ENCODE data around the gene PI4KA. TPM values are rescaled to one million over a fixed set of nuclear protein-coding genes. Genes with fewer than 3 reads are reported as not detected.

Gene PI4KA
- total RNA-seq, 1 donor from 2014 or later = 24.4 TPM

- no peak for DNase-seq (ENCODE audit: low spot score)
- Mint-ChIP-seq H3K9me3 (peaks cover 11% of the 10 kb centered on the region), H3K27me3 (ENCODE audit: insufficient read depth, low read depth) (peaks cover 14% of the 10 kb centered on the region), H3K36me3 (no peaks in the 10 kb centered on the region), H3K4me3 (no peak overlapping the region), H3K4me1 (no peaks in the 10 kb centered on the region), H3K27ac (no peak overlapping the region)
- H3F3A ChIP-seq (ENCODE audit: low read depth) = no peaks in the 10 kb centered on the region
- TF ChIP-seq EZH2phosphoT487 (IDR thresholded peaks at IDR 0.05) (no peak), CTCF (IDR thresholded peaks at IDR 0.05) (no peak), EZH2 (IDR thresholded peaks at IDR 0.05) (no peak)
- H2AFZ ChIP-seq (replicated peaks) = no peak overlapping the region
- no peak overlapping the region for H3K9ac ChIP-seq
- peaks cover 4% of the 10 kb centered on the region for H3K9me3 ChIP-seq (ENCODE audit: low read depth)
- H3K36me3 ChIP-seq = no peaks in the 10 kb centered on the region
- H3K27me3 ChIP-seq = no peaks in the 10 kb centered on the region
- no peaks in the 10 kb centered on the region for H3K79me2 ChIP-seq (ENCODE audit: low read depth)
- H3K4me3 ChIP-seq = no peak overlapping the region
- no peak overlapping the region for H3K27ac ChIP-seq
- H4K20me1 ChIP-seq (ENCODE audit: low read depth) = no peaks in the 10 kb centered on the region
- H3K4me2 ChIP-seq = no peak overlapping the region
- H3K4me1 ChIP-seq = no peaks in the 10 kb centered on the region
Measured at GRCh38 chr22:20659920-20660319, 198.7 kb downstream of the PI4KA start.

GRCh38 chr22:20659258-20659657 is 199.4 kb downstream of the PI4KA start:
- H3K36me3 ChIP-seq = no peaks in the 10 kb centered on the region

GRCh38 chr22:20658433-20659222 is 200.0 kb downstream of the PI4KA start:
- no peaks in the 10 kb centered on the region for H3K36me3 ChIP-seq
- TF ChIP-seq EZH2 (IDR thresholded peaks at IDR 0.05) = no peak
- no peaks in the 10 kb centered on the region for H3K4me1 Mint-ChIP-seq
- H3K79me2 ChIP-seq (ENCODE audit: low read depth) = no peaks in the 10 kb centered on the region
- H3K27me3 Mint-ChIP-seq (ENCODE audit: insufficient read depth, low read depth) = peaks cover 14% of the 10 kb centered on the region
- H3K27ac Mint-ChIP-seq = no peak overlapping the region
- H2AFZ ChIP-seq (replicated peaks) = no peak overlapping the region
- H3K36me3 Mint-ChIP-seq = no peaks in the 10 kb centered on the region
- no peak for DNase-seq (ENCODE audit: low spot score)
- no peaks in the 10 kb centered on the region for H4K20me1 ChIP-seq (ENCODE audit: low read depth)
- no peak overlapping the region for H3K4me2 ChIP-seq
- no peak overlapping the region for H3K4me3 ChIP-seq
- no peak overlapping the region for H3K4me3 Mint-ChIP-seq
- no peak overlapping the region for H3K9ac ChIP-seq
- peaks cover 11% of the 10 kb centered on the region for H3K9me3 Mint-ChIP-seq
- no peak overlapping the region for H3K27ac ChIP-seq
- H3K27me3 ChIP-seq = no peaks in the 10 kb centered on the region
- H3K4me1 ChIP-seq = no peaks in the 10 kb centered on the region
- no peaks in the 10 kb centered on the region for H3F3A ChIP-seq (ENCODE audit: low read depth)
- peaks cover 4% of the 10 kb centered on the region for H3K9me3 ChIP-seq (ENCODE audit: low read depth)

More at GRCh38 chr22:20659258-20659657, 199.4 kb downstream of the PI4KA start:
- Mint-ChIP-seq H3K27me3 (ENCODE audit: insufficient read depth, low read depth) (peaks cover 14% of the 10 kb centered on the region), H3K9me3 (peaks cover 11% of the 10 kb centered on the region), H3K4me3 (no peak overlapping the region), H3K4me1 (no peaks in the 10 kb centered on the region), H3K27ac (no peak overlapping the region), H3K36me3 (no peaks in the 10 kb centered on the region)
- no peaks in the 10 kb centered on the region for H3F3A ChIP-seq (ENCODE audit: low read depth)
- H3K9me3 ChIP-seq (ENCODE audit: low read depth) = peaks cover 4% of the 10 kb centered on the region
- H3K4me1 ChIP-seq = no peaks in the 10 kb centered on the region
- no peak overlapping the region for H3K27ac ChIP-seq
- DNase-seq (ENCODE audit: low spot score) = no peak
- H2AFZ ChIP-seq (replicated peaks) = no peak overlapping the region
- H3K4me3 ChIP-seq = no peak overlapping the region
- H3K9ac ChIP-seq = no peak overlapping the region
- no peaks in the 10 kb centered on the region for H4K20me1 ChIP-seq (ENCODE audit: low read depth)
- no peaks in the 10 kb centered on the region for H3K27me3 ChIP-seq
- H3K79me2 ChIP-seq (ENCODE audit: low read depth) = no peaks in the 10 kb centered on the region
- TF ChIP-seq EZH2 (IDR thresholded peaks at IDR 0.05) = no peak
- no peak for TF ChIP-seq EZH2phosphoT487 (IDR thresholded peaks at IDR 0.05)
- TF ChIP-seq CTCF (IDR thresholded peaks at IDR 0.05) = no peak
- H3K4me2 ChIP-seq = no peak overlapping the region

GRCh38 chr22:20657963-20658362 is 200.6 kb downstream of the PI4KA start:
- DNase-seq (ENCODE audit: low spot score) = no peak
- Mint-ChIP-seq H3K9me3 (peaks cover 7% of the 10 kb centered on the region), H3K4me3 (no peak overlapping the region), H3K27me3 (ENCODE audit: insufficient read depth, low read depth) (peaks cover 14% of the 10 kb centered on the region), H3K4me1 (no peaks in the 10 kb centered on the region), H3K27ac (no peak overlapping the region), H3K36me3 (no peaks in the 10 kb centered on the region)
- H3K36me3 ChIP-seq = no peaks in the 10 kb centered on the region
- H3K4me2 ChIP-seq = no peak overlapping the region
- H3K4me3 ChIP-seq = no peak overlapping the region
- no peaks in the 10 kb centered on the region for H3F3A ChIP-seq (ENCODE audit: low read depth)
- no peak overlapping the region for H3K27ac ChIP-seq
- no peaks in the 10 kb centered on the region for H3K79me2 ChIP-seq (ENCODE audit: low read depth)
- no peak overlapping the region for H3K9ac ChIP-seq
- H2AFZ ChIP-seq (replicated peaks) = no peak overlapping the region
- no peaks in the 10 kb centered on the region for H3K9me3 ChIP-seq (ENCODE audit: low read depth)
- no peak for TF ChIP-seq CTCF (IDR thresholded peaks at IDR 0.05)
- TF ChIP-seq EZH2phosphoT487 (IDR thresholded peaks at IDR 0.05) = no peak
- no peak for TF ChIP-seq EZH2 (IDR thresholded peaks at IDR 0.05)
- H4K20me1 ChIP-seq (ENCODE audit: low read depth) = no peaks in the 10 kb centered on the region
- H3K27me3 ChIP-seq = no peaks in the 10 kb centered on the region
- no peaks in the 10 kb centered on the region for H3K4me1 ChIP-seq

All from neural progenitor cell (in vitro differentiated cells).